Smooth muscle cell (in vitro differentiated cells): Measurements from ENCODE around the gene MZB1. TPM values are rescaled to one million over a fixed set of nuclear protein-coding genes. Genes with fewer than 3 reads are reported as not detected.

Experiments used
- DNase-seq: peaks from one replicate; lab custom pipeline; 2025; ENCODE audit not compliant: unreplicated experiment; lab: John Stamatoyannopoulos, UW
- H2AFZ ChIP-seq: fragments of 200-600 bp; sonication (generic); 2 replicates; pipeline ENCODE4 v1.6.0; 2016; ENCODE audit warnings: antibody characterized with exemption, low read depth, mild to moderate bottlenecking
- H3F3A ChIP-seq: fragments of 200-600 bp; sonication (generic); 2 replicates; pipeline ENCODE4 v1.6.0; 2017; ENCODE audit warnings: antibody characterized with exemption, low read depth
- H3K27ac ChIP-seq: fragments of 200-600 bp; sonication (generic); 2 replicates; pipeline ENCODE4 v1.5.1; 2016; ENCODE audit warnings: low read depth, mild to moderate bottlenecking
- H3K27me3 ChIP-seq: fragments of 200-600 bp; sonication (generic); 2 replicates; pipeline ENCODE4 v1.6.1; 2016; ENCODE audit warnings: low read depth, mild to moderate bottlenecking
- H3K36me3 ChIP-seq: fragments of 200-600 bp; sonication (generic); 2 replicates; pipeline ENCODE4 v1.5.1; 2016; ENCODE audit warnings: low read depth
- H3K4me1 ChIP-seq: fragments of 200-600 bp; sonication (generic); 2 replicates; pipeline ENCODE4 v1.5.1; 2016; ENCODE audit warnings: low read depth
- H3K4me2 ChIP-seq: fragments of 200-600 bp; sonication (generic); 2 replicates; pipeline ENCODE4 v1.6.0; 2016; ENCODE audit warnings: mild to moderate bottlenecking
- H3K4me3 ChIP-seq: fragments of 200-600 bp; sonication (generic); 2 replicates; pipeline ENCODE4 v1.5.1; 2016; ENCODE audit warnings: mild to moderate bottlenecking
- H3K79me2 ChIP-seq: fragments of 200-600 bp; sonication (generic); 2 replicates; pipeline ENCODE4 v1.6.0; 2016; ENCODE audit warnings: low read depth, mild to moderate bottlenecking
- H3K9ac ChIP-seq: fragments of 200-600 bp; sonication (generic); 2 replicates; pipeline ENCODE4 v1.6.0; 2016; ENCODE audit warnings: low read depth
- H3K9me3 ChIP-seq: fragments of 200-600 bp; sonication (generic); replicated peaks from 2 replicates; pipeline ENCODE4 v1.5.1; 2016; ENCODE audit warnings: low read depth
- H4K20me1 ChIP-seq: fragments of 200-600 bp; sonication (generic); 2 replicates; pipeline ENCODE4 v1.6.0; 2016; ENCODE audit warnings: low read depth
- WGBS: methylation state at CpG from one replicate; pipeline ENCODE4 v1.1.7; 2016; ENCODE audit warnings: low lambda C conversion rate; 5-methylcytosine and 5-hydroxymethylcytosine counted together
- polyA plus RNA-seq: library from polyadenylated mRNA; unstranded; fragments of >200 nt; fragmentation: Nextera tagmentation; extraction: Ambion mirVana; gene quantifications from 2 replicates; pipeline ENCODE4 v1.2.1, GENCODE V29; 2016
- total RNA-seq: library from RNA; depleted of rRNA; stranded (reverse); fragments of >200 nt; gene quantifications from 2 replicates; pipeline ENCODE4 v1.2.3, GENCODE V29; 2014
- TF ChIP-seq, protein P1 (sequence below): fragments of 200-600 bp; sonication (generic); IDR thresholded peaks from 2 replicates; pipeline ENCODE4 v1.5.1; 2017; ENCODE audit warnings: borderline replicate concordance, mild to moderate bottlenecking, antibody characterized with exemption; ENCODE audit not compliant: insufficient read depth, poor library complexity, severe bottlenecking

The MZB1 gene
- total and polyA plus RNA-seq, 2 experiments from 2014 or later, result 0.19 TPM; not detected in 1

DNA sequence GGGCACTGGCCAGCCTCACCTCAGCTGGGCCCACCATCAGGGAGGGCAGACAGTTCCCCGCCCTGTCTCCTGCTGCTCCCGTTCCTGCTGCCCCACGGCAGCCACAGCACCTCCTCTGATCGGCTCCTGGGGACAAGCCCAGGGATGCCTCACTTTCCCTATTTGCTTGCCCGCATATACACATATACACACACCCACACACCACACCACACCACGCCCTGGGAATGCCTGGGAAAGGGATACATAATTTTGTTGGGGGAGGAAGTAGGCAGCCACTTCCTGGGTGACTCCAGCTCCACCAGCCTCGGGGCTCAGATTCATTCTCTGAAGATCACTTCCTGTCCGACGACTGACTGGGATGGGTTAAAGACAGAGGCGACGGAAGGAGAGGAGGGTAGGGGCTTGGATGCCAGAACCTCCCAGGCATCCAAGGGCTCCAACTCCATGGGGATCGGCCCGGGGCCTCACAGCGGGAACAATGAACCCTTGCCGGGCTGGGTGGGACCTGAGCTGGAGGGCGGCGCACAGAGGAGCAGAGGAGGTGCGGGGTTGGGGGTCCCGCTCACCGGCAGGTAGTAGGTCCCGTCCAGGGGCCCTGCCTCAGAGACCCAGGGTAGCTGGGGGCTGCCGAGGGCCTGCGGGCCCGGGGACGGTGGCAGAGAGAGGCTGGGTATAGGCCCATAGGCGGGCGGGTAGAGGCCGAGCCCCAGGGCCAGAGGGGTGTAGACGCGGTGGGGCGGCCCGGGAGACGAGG lies 2.0 kb upstream of the MZB1 start:
- H2AFZ ChIP-seq, result no peak overlapping the region
- H3K9ac ChIP-seq, result no peak overlapping the region
- H3K4me3 ChIP-seq, result peak overlapping the region; percentile 55
- 72% methylated on average over 30 of the region's 33 CpGs for WGBS
- H3K79me2 ChIP-seq, result no peaks in the 10 kb centered on the region
- H3K27ac ChIP-seq, result no peak overlapping the region
- no peak for DNase-seq
- H3K27me3 ChIP-seq, result no peaks in the 10 kb centered on the region
- H4K20me1 ChIP-seq, result peaks cover 22% of the 10 kb centered on the region
- H3F3A ChIP-seq, result no peaks in the 10 kb centered on the region
- H3K4me2 ChIP-seq, result peak overlapping the region; percentile 85
- peaks cover 6% of the 10 kb centered on the region for H3K4me1 ChIP-seq
- no peaks in the 10 kb centered on the region for H3K36me3 ChIP-seq
- TF ChIP-seq, protein P1, sequence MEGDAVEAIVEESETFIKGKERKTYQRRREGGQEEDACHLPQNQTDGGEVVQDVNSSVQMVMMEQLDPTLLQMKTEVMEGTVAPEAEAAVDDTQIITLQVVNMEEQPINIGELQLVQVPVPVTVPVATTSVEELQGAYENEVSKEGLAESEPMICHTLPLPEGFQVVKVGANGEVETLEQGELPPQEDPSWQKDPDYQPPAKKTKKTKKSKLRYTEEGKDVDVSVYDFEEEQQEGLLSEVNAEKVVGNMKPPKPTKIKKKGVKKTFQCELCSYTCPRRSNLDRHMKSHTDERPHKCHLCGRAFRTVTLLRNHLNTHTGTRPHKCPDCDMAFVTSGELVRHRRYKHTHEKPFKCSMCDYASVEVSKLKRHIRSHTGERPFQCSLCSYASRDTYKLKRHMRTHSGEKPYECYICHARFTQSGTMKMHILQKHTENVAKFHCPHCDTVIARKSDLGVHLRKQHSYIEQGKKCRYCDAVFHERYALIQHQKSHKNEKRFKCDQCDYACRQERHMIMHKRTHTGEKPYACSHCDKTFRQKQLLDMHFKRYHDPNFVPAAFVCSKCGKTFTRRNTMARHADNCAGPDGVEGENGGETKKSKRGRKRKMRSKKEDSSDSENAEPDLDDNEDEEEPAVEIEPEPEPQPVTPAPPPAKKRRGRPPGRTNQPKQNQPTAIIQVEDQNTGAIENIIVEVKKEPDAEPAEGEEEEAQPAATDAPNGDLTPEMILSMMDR, result no peak
- H3K9me3 ChIP-seq, result no peaks in the 10 kb centered on the region

- H3K4me2 ChIP-seq, result no peak overlapping the region
- no peak overlapping the region for H3K27ac ChIP-seq
- no peaks in the 10 kb centered on the region for H3K36me3 ChIP-seq
- H3K9me3 ChIP-seq, result no peaks in the 10 kb centered on the region
- no peak overlapping the region for H2AFZ ChIP-seq
- H3K4me1 ChIP-seq, result peaks cover 6% of the 10 kb centered on the region
- TF ChIP-seq, protein P1, result no peak
- no peak for DNase-seq
- H3K9ac ChIP-seq, result no peak overlapping the region
- no peak overlapping the region for H3K4me3 ChIP-seq
- 95% methylated on average over 10 of the region's 10 CpGs for WGBS
- H4K20me1 ChIP-seq, result peaks cover 22% of the 10 kb centered on the region
- no peaks in the 10 kb centered on the region for H3K27me3 ChIP-seq
- no peaks in the 10 kb centered on the region for H3K79me2 ChIP-seq
- H3F3A ChIP-seq, result no peaks in the 10 kb centered on the region
Observed at GRCh38 chr5:139390639-139391569, 1.2 kb upstream of the MZB1 start.

- H3K36me3 ChIP-seq, result no peaks in the 10 kb centered on the region
- no peak overlapping the region for H3K9ac ChIP-seq
- peaks cover 22% of the 10 kb centered on the region for H4K20me1 ChIP-seq
- no peaks in the 10 kb centered on the region for H3K27me3 ChIP-seq
- no peaks in the 10 kb centered on the region for H3F3A ChIP-seq
- WGBS, result 57% methylated on average over 8 of the region's 8 CpGs
- H3K4me2 ChIP-seq, result no peak overlapping the region
- no peak overlapping the region for H3K4me3 ChIP-seq
- H3K9me3 ChIP-seq, result no peaks in the 10 kb centered on the region
- H3K4me1 ChIP-seq, result peaks cover 6% of the 10 kb centered on the region
- TF ChIP-seq, protein P1, result no peak
- no peak overlapping the region for H3K27ac ChIP-seq
- no peaks in the 10 kb centered on the region for H3K79me2 ChIP-seq
- DNase-seq, result no peak
- no peak overlapping the region for H2AFZ ChIP-seq
Observed at GRCh38 chr5:139388198-139388821, 1.4 kb downstream of the MZB1 start.
